Neural progenitor cell (in vitro differentiated cells): Measurements from ENCODE around the gene DRC1. TPM values are rescaled to one million over a fixed set of nuclear protein-coding genes. Genes with fewer than 3 reads are reported as not detected.

Experiments used
- DNase-seq: peaks from one replicate; pipeline ENCODE4 v3.0.0-alpha.2; 2016; ENCODE audit warnings: low spot score
- H2AFZ ChIP-seq: fragments of 200-600 bp; sonication (generic); replicated peaks from 2 replicates; pipeline ENCODE4 v1.6.1; 2016; ENCODE audit warnings: antibody characterized with exemption
- H3F3A ChIP-seq: fragments of 200-600 bp; sonication (generic); 2 replicates; pipeline ENCODE4 v1.6.1; 2016; ENCODE audit warnings: antibody characterized with exemption, low read depth
- H3K27ac ChIP-seq: fragments of 200-600 bp; sonication (generic); 2 replicates; pipeline ENCODE4 v1.5.1; 2016; ENCODE audit warnings: mild to moderate bottlenecking
- H3K27me3 ChIP-seq: fragments of 200-600 bp; sonication (generic); 2 replicates; pipeline ENCODE4 v1.6.1; 2016; ENCODE audit warnings: mild to moderate bottlenecking, moderate library complexity
- H3K36me3 ChIP-seq: fragments of 200-600 bp; sonication (generic); 2 replicates; pipeline ENCODE4 v1.5.1; 2016
- H3K4me1 ChIP-seq: fragments of 200-600 bp; sonication (generic); 2 replicates; pipeline ENCODE4 v1.6.1; 2016; ENCODE audit warnings: mixed run types
- H3K4me2 ChIP-seq: fragments of 200-600 bp; sonication (generic); 2 replicates; pipeline ENCODE4 v1.6.1; 2016
- H3K4me3 ChIP-seq: fragments of 200-600 bp; sonication (generic); 2 replicates; pipeline ENCODE4 v1.5.1; 2016
- H3K79me2 ChIP-seq: fragments of 200-600 bp; sonication (generic); 2 replicates; pipeline ENCODE4 v1.6.1; 2016; ENCODE audit warnings: low read depth
- H3K9ac ChIP-seq: fragments of 200-600 bp; sonication (generic); 2 replicates; pipeline ENCODE4 v1.6.1; 2016
- H3K9me3 ChIP-seq: fragments of 200-600 bp; sonication (generic); 2 replicates; pipeline ENCODE4 v1.5.1; 2016; ENCODE audit warnings: low read depth
- H4K20me1 ChIP-seq: fragments of 200-600 bp; sonication (generic); 2 replicates; pipeline ENCODE4 v1.6.1; 2016; ENCODE audit warnings: low read depth
- H3K27ac Mint-ChIP-seq: 3 replicates; pipeline ENCODE4 v1.8.0; 2021; ENCODE audit warnings: mixed read lengths
- H3K27me3 Mint-ChIP-seq: 2 replicates; pipeline ENCODE4 v1.8.0; 2022; ENCODE audit warnings: low read depth, mild to moderate bottlenecking, inconsistent platforms, moderate library complexity, mixed read lengths; ENCODE audit not compliant: insufficient read depth
- H3K36me3 Mint-ChIP-seq: 3 replicates; pipeline ENCODE4 v1.8.0; 2021; ENCODE audit warnings: mixed read lengths
- H3K4me1 Mint-ChIP-seq: 3 replicates; pipeline ENCODE4 v1.8.0; 2021; ENCODE audit warnings: mixed read lengths
- H3K4me3 Mint-ChIP-seq: 3 replicates; pipeline ENCODE4 v1.8.0; 2021; ENCODE audit warnings: mild to moderate bottlenecking, moderate library complexity, mixed read lengths
- H3K9me3 Mint-ChIP-seq: 3 replicates; pipeline ENCODE4 v1.8.0; 2020; ENCODE audit warnings: mixed read lengths
- CTCF ChIP-seq: fragments of 200-600 bp; sonication (generic); IDR thresholded peaks from 2 replicates; pipeline ENCODE4 v1.5.1; 2017; ENCODE audit warnings: antibody characterized with exemption, mild to moderate bottlenecking
- EZH2 ChIP-seq: fragments of 200-600 bp; sonication (generic); IDR thresholded peaks from 2 replicates; pipeline ENCODE4 v1.6.1; 2017; ENCODE audit warnings: antibody characterized with exemption, mild to moderate bottlenecking, moderate library complexity
- EZH2phosphoT487 ChIP-seq: fragments of 200-600 bp; sonication (generic); IDR thresholded peaks from 2 replicates; pipeline ENCODE4 v1.6.1; 2017; ENCODE audit warnings: antibody characterized with exemption
- total RNA-seq: library from RNA; depleted of rRNA; stranded (reverse); fragments of >200 nt; gene quantifications from 2 replicates; pipeline ENCODE4 v1.2.3, GENCODE V29; 2015; ENCODE audit warnings: low replicate concordance

Gene DRC1
- total RNA-seq, 1 donor from 2014 or later: not detected

GRCh38 chr2:26442707-26443106 is 41.0 kb downstream of the DRC1 start:
- Histone ChIP-seq H3K27ac (no peak overlapping the region), H3K36me3 (no peaks in the 10 kb centered on the region), H3K4me2 (no peak overlapping the region), H3K4me3 (no peak overlapping the region), H4K20me1 (no peaks in the 10 kb centered on the region), H3K9ac (no peak overlapping the region), H3F3A (no peaks in the 10 kb centered on the region), H2AFZ (no peak overlapping the region), H3K27me3 (no peaks in the 10 kb centered on the region), H3K9me3 (no peaks in the 10 kb centered on the region), H3K4me1 (peaks cover 6% of the 10 kb centered on the region), H3K79me2 (no peaks in the 10 kb centered on the region)
- peaks cover 4% of the 10 kb centered on the region for H3K36me3 Mint-ChIP-seq
- H3K9me3 Mint-ChIP-seq: no peaks in the 10 kb centered on the region
- H3K27me3 Mint-ChIP-seq: no peaks in the 10 kb centered on the region
- DNase-seq: no peak
- peaks cover 12% of the 10 kb centered on the region for H3K4me1 Mint-ChIP-seq
- no peak overlapping the region for H3K4me3 Mint-ChIP-seq
- no peak overlapping the region for H3K27ac Mint-ChIP-seq
- TF ChIP-seq EZH2: no peak
- no peak for TF ChIP-seq CTCF
- TF ChIP-seq EZH2phosphoT487: no peak

GRCh38 chr2:26444236-26444635 is 42.5 kb downstream of the DRC1 start:
- Histone ChIP-seq H3K4me2 (no peak overlapping the region), H4K20me1 (no peaks in the 10 kb centered on the region), H3K9ac (no peak overlapping the region), H3K4me3 (no peak overlapping the region), H3K79me2 (no peaks in the 10 kb centered on the region), H3K9me3 (no peaks in the 10 kb centered on the region), H3K4me1 (peaks cover 6% of the 10 kb centered on the region), H3K36me3 (no peaks in the 10 kb centered on the region), H3K27ac (no peak overlapping the region), H3F3A (no peaks in the 10 kb centered on the region), H2AFZ (no peak overlapping the region), H3K27me3 (no peaks in the 10 kb centered on the region)
- Mint-ChIP-seq H3K27ac (peak overlapping the region; percentile 13), H3K36me3 (peaks cover 4% of the 10 kb centered on the region), H3K27me3 (peaks cover 4% of the 10 kb centered on the region), H3K9me3 (no peaks in the 10 kb centered on the region), H3K4me3 (no peak overlapping the region), H3K4me1 (peaks cover under 1% of the 10 kb centered on the region)
- TF ChIP-seq EZH2phosphoT487: no peak
- TF ChIP-seq EZH2: no peak
- no peak for TF ChIP-seq CTCF
- DNase-seq: no peak

GRCh38 chr2:26448651-26449050 is 46.9 kb downstream of the DRC1 start:
- no peak overlapping the region for H2AFZ ChIP-seq
- H3K27me3 Mint-ChIP-seq: peaks cover 7% of the 10 kb centered on the region
- peaks cover 4% of the 10 kb centered on the region for H3K36me3 Mint-ChIP-seq
- H3K4me1 Mint-ChIP-seq: no peaks in the 10 kb centered on the region
- no peak overlapping the region for H3K4me3 ChIP-seq
- H3K4me3 Mint-ChIP-seq: no peak overlapping the region
- no peak for TF ChIP-seq EZH2
- TF ChIP-seq CTCF: no peak
- TF ChIP-seq EZH2phosphoT487: no peak
- no peaks in the 10 kb centered on the region for H3K27me3 ChIP-seq
- no peak for DNase-seq
- no peaks in the 10 kb centered on the region for H4K20me1 ChIP-seq
- no peaks in the 10 kb centered on the region for H3K4me1 ChIP-seq
- no peak overlapping the region for H3K27ac ChIP-seq
- no peak overlapping the region for H3K27ac Mint-ChIP-seq
- H3K79me2 ChIP-seq: no peaks in the 10 kb centered on the region
- H3K9me3 Mint-ChIP-seq: no peaks in the 10 kb centered on the region
- no peaks in the 10 kb centered on the region for H3K36me3 ChIP-seq
- no peaks in the 10 kb centered on the region for H3K9me3 ChIP-seq
- no peaks in the 10 kb centered on the region for H3F3A ChIP-seq
- H3K9ac ChIP-seq: no peak overlapping the region
- no peak overlapping the region for H3K4me2 ChIP-seq
